ENCODE results near the gene PCCA.
"Not testable (repeated sequence)": the region's sequence is repeated elsewhere in the genome, so short reads cannot be mapped to it uniquely, and the experiment has no call there.

PCCA gene

GRCh38 chr13:100306030-100306429 is 217.1 kb downstream of the PCCA start:
- no peak for DNase-seq (ENCODE audit: low read depth in 2 of 2)

GRCh38 chr13:100306434-100306999 is 217.6 kb downstream of the PCCA start:
- no peak for DNase-seq (ENCODE audit: low read depth in 2 of 2)

GRCh38 chr13:100314132-100314910 is 225.4 kb downstream of the PCCA start:
- no peak for DNase-seq (ENCODE audit: low read depth in 2 of 2)

- DNase-seq (ENCODE audit: low read depth in 2 of 2) = no peak
Observed at GRCh38 chr13:100315522-100315921, 226.6 kb downstream of the PCCA start.

GRCh38 chr13:100318473-100318872 is 229.6 kb downstream of the PCCA start:
- DNase-seq (ENCODE audit: low read depth in 2 of 2) = not testable (repeated sequence)

GRCh38 chr13:100323937-100324336 is 235.0 kb downstream of the PCCA start:
- no peak for DNase-seq (ENCODE audit: low read depth in 2 of 2)

- DNase-seq (ENCODE audit: low read depth in 2 of 2) = no peak
Observed at GRCh38 chr13:100330662-100331061, 241.8 kb downstream of the PCCA start.

GRCh38 chr13:100333141-100333540 is 244.2 kb downstream of the PCCA start:
- DNase-seq (ENCODE audit: low read depth in 2 of 2) = no peak

- DNase-seq (ENCODE audit: low read depth in 2 of 2) = no peak
Observed at GRCh38 chr13:100334214-100334613, 245.3 kb downstream of the PCCA start.

- no peak for DNase-seq (ENCODE audit: low read depth in 2 of 2)
Observed at GRCh38 chr13:100336795-100337516, 248.1 kb downstream of the PCCA start.

- DNase-seq (ENCODE audit: low read depth in 2 of 2) = no peak
Observed at GRCh38 chr13:100338275-100338674, 249.4 kb downstream of the PCCA start.

- DNase-seq (ENCODE audit: low read depth in 2 of 2) = no peak
Observed at GRCh38 chr13:100339411-100339940, 250.6 kb downstream of the PCCA start.

GRCh38 chr13:100340865-100341264 is 252.0 kb downstream of the PCCA start:
- DNase-seq (ENCODE audit: low read depth in 2 of 2) = no peak

- no peak for DNase-seq (ENCODE audit: low read depth in 2 of 2)
Observed at GRCh38 chr13:100341327-100341726, 252.4 kb downstream of the PCCA start.

GRCh38 chr13:100344544-100344943 is 255.7 kb downstream of the PCCA start:
- no peak for DNase-seq (ENCODE audit: low read depth in 2 of 2)

GRCh38 chr13:100347968-100348367 is 259.1 kb downstream of the PCCA start:
- DNase-seq (ENCODE audit: low read depth in 2 of 2) = no peak

GRCh38 chr13:100349594-100349993 is 260.7 kb downstream of the PCCA start:
- DNase-seq (ENCODE audit: low read depth in 2 of 2) = no peak

GRCh38 chr13:100350601-100351000 is 261.7 kb downstream of the PCCA start:
- no peak for DNase-seq (ENCODE audit: low read depth in 2 of 2)

- DNase-seq (ENCODE audit: low read depth in 2 of 2) = no peak
Observed at GRCh38 chr13:100356426-100356825, 267.5 kb downstream of the PCCA start.

GRCh38 chr13:100356889-100357288 is 268.0 kb downstream of the PCCA start:
- no peak for DNase-seq (ENCODE audit: low read depth in 2 of 2)

GRCh38 chr13:100357764-100358163 is 268.9 kb downstream of the PCCA start:
- no peak for DNase-seq (ENCODE audit: low read depth in 2 of 2)

- no peak for DNase-seq (ENCODE audit: low read depth in 2 of 2)
Observed at GRCh38 chr13:100361504-100361903, 272.6 kb downstream of the PCCA start.

- no peak for DNase-seq (ENCODE audit: low read depth in 2 of 2)
Observed at GRCh38 chr13:100362371-100362770, 273.5 kb downstream of the PCCA start.

Measured in stimulated activated CD8-positive, alpha-beta memory T cell treated with anti-CD3 and anti-CD28 coated beads, Interleukin-7, amount 100 ng/mL, for 4 hours (primary cell).